ENCODE results near the gene TTC39C.

Gene TTC39C

GRCh38 chr18:24108641-24109040 lies 94.1 kb downstream of the TTC39C start:
- TF ChIP-seq CTCF (IDR thresholded peaks at IDR 0.05; ENCODE audit: low read depth, low read length) = no peak
- DNase-seq (ENCODE audit: low read depth in 2 of 2) = no peak
- no peak overlapping the region for H3K4me3 ChIP-seq (replicated peaks in 1 of 2; ENCODE audit: low read depth in 2 of 2, low read length in 2 of 2)

GRCh38 chr18:24111936-24112335 lies 97.4 kb downstream of the TTC39C start:
- DNase-seq (ENCODE audit: low read depth in 2 of 2) = no peak
- H3K4me3 ChIP-seq (replicated peaks in 1 of 2; ENCODE audit: low read depth in 2 of 2, low read length in 2 of 2) = no peak overlapping the region
- TF ChIP-seq CTCF (IDR thresholded peaks at IDR 0.05; ENCODE audit: low read depth, low read length) = no peak

GRCh38 chr18:24112464-24112863 lies 97.9 kb downstream of the TTC39C start:
- TF ChIP-seq CTCF (IDR thresholded peaks at IDR 0.05; ENCODE audit: low read depth, low read length) = no peak
- no peak for DNase-seq (ENCODE audit: low read depth in 2 of 2)
- H3K4me3 ChIP-seq (replicated peaks in 1 of 2; ENCODE audit: low read depth in 2 of 2, low read length in 2 of 2) = no peak overlapping the region

GRCh38 chr18:24112874-24113615 lies 98.5 kb downstream of the TTC39C start:
- no peak overlapping the region for H3K4me3 ChIP-seq (replicated peaks in 1 of 2; ENCODE audit: low read depth in 2 of 2, low read length in 2 of 2)
- peak in 1 of 2 donors; percentile 57 for DNase-seq (ENCODE audit: low read depth in 2 of 2)
- no peak for TF ChIP-seq CTCF (IDR thresholded peaks at IDR 0.05; ENCODE audit: low read depth, low read length)

GRCh38 chr18:24114924-24115549 lies 100.5 kb downstream of the TTC39C start:
- TF ChIP-seq CTCF (IDR thresholded peaks at IDR 0.05; ENCODE audit: low read depth, low read length) = no peak
- no peak for DNase-seq (ENCODE audit: low read depth in 2 of 2)
- H3K4me3 ChIP-seq (replicated peaks in 1 of 2; ENCODE audit: low read depth in 2 of 2, low read length in 2 of 2) = no peak overlapping the region

- no peak for DNase-seq (ENCODE audit: low read depth in 2 of 2)
- no peak overlapping the region for H3K4me3 ChIP-seq (replicated peaks in 1 of 2; ENCODE audit: low read depth in 2 of 2, low read length in 2 of 2)
- TF ChIP-seq CTCF (IDR thresholded peaks at IDR 0.05; ENCODE audit: low read depth, low read length) = no peak
Observed at GRCh38 chr18:24115628-24116027, 101.1 kb downstream of the TTC39C start.
